Stimulated activated CD4-positive, alpha-beta T cell treated with anti-CD3 and anti-CD28 coated beads, Interleukin-1b, Interleukin-23, amount 100 ng/mL, for 24 hours (primary cell): ENCODE results near the gene TRIM39.
"Not testable (repeated sequence)": the region's sequence is repeated elsewhere in the genome, so short reads cannot be mapped to it uniquely, and the experiment has no call there.

Experiments used
- DNase-seq, 4 experiments: peaks; one replicate each; pipeline ENCODE4 v3.0.0-alpha.2; 2020; ENCODE audit warnings: low read depth in 4 of 4, low spot score in 1 of 4

TRIM39 gene

GRCh38 chr6:30361661-30362060 lies 34.9 kb downstream of the TRIM39 start:
- no peak for DNase-seq

GRCh38 chr6:30363459-30363858 lies 36.7 kb downstream of the TRIM39 start:
- DNase-seq = no peak

GRCh38 chr6:30364591-30364990 lies 37.9 kb downstream of the TRIM39 start:
- DNase-seq = no peak

- DNase-seq = not testable (repeated sequence)
Measured at GRCh38 chr6:30369280-30369679, 42.6 kb downstream of the TRIM39 start.

- no peak for DNase-seq
Measured at GRCh38 chr6:30378290-30378937, 51.7 kb downstream of the TRIM39 start.

- DNase-seq = no peak
Measured at GRCh38 chr6:30380464-30380863, 53.7 kb downstream of the TRIM39 start.

- DNase-seq = no peak
Measured at GRCh38 chr6:30386166-30386565, 59.4 kb downstream of the TRIM39 start.

GRCh38 chr6:30391240-30391639 lies 64.5 kb downstream of the TRIM39 start:
- no peak for DNase-seq
